Stomach (tissue), 4 donors: ENCODE data around the gene KRT85.

ENCODE experiments used
- CTCF ChIP-seq, 7 experiments: fragments of 450-650 bp in 4 of 7; fragments of 200-600 bp in 3 of 7; sonication (generic) in 3 of 7; IDR thresholded peaks; one replicate each; pipeline ENCODE4 v1.5.1; 2016 to 2019; ENCODE audit warnings: antibody characterized with exemption in 7 of 7, control low read depth in 2 of 7, mild to moderate bottlenecking in 1 of 7
- EP300 ChIP-seq: sonication (generic); formaldehyde crosslinking; IDR thresholded peaks from one replicate; pipeline ENCODE4 v1.6.1; 2017; ENCODE audit warnings: antibody characterized with exemption
- POLR2A ChIP-seq, 4 donors: fragments of 450-650 bp; IDR thresholded peaks; one replicate each; pipeline ENCODE4 v1.6.1; 2016; ENCODE audit warnings: antibody characterized with exemption in 4 of 4, control low read depth in 2 of 4, mild to moderate bottlenecking in 1 of 4, moderate library complexity in 1 of 4

GRCh38 chr12:52404951-52405350 is 37.7 kb upstream of the KRT85 start:
- TF ChIP-seq POLR2A (IDR thresholded peaks at IDR 0.05): no peak
- TF ChIP-seq CTCF (IDR thresholded peaks at IDR 0.05): no peak
- TF ChIP-seq EP300: no peak
